ENCODE measurements around the gene THPO. TPM values are rescaled to one million over a fixed set of nuclear protein-coding genes. Genes with fewer than 3 reads are reported as not detected.

The THPO gene
- total and polyA plus RNA-seq, 2 donors (not counting 1 experiment from before 2014, with no cell fraction given), result not detected

DNA sequence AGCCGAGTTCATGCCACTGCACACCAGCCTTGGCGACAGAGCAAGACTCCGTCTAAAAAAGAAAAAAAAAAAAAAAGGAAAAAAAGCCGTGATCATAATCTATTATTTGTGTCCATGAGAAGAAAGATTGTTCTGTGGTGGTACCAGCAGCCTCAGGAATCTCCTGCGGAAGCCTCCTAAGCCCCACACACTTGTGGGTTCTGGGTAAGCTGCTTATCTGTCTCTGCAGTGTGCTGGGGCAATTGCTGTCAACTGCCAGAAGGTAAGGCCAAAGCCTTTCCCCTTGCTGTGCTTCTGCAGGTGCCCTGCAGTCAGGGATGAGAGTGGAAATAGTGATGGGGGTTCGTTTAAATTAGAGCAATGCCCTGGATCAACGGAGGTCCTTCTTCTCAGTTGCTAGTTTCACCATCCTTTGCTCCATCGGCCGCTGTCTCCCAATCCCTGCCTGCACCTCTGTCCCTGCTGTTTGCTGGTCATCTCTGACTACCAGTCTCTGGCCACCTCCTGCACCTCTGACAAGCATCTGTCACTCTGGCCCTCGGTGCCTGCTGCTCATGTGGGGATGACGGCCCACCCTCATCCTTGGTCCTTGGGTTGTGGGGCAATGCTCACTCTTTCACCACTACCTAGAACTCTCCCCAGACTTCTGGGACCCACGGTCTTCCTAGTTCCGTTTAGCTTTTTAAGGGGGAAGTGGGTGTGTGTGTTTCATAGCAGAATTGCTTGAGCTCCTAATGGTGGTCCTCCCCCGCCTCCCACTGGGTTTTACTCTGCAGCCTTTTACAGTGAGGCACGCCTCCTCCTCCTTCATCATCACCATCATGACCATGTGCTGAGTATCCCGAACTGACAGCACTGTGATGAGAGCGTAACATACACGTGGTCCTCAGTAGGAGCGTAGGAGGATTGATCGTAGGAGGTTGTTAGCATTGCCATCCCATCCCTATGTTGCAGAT is 27.3 kb upstream of the THPO start:
- no peak overlapping the region for H3K4me3 ChIP-seq (ENCODE audit: control extremely low read depth in 1 of 5, extremely low read depth in 1 of 5, insufficient read depth in 1 of 5, low read depth in 2 of 5, low read length in 4 of 5)
- Mint-ChIP-seq H3K27me3 (peaks cover 25% of the 10 kb centered on the region), H3K27ac (no peak overlapping the region), H3K4me3 (no peak overlapping the region), H3K9me3 (ENCODE audit: insufficient read depth) (no peaks in the 10 kb centered on the region), H3K4me1 (no peaks in the 10 kb centered on the region)
- no peaks in the 10 kb centered on the region for H3K4me1 ChIP-seq (ENCODE audit: control insufficient read depth in 2 of 2, insufficient read depth in 2 of 2, low read length in 2 of 2)
- H3K36me3 ChIP-seq (replicated peaks in 1 of 2; ENCODE audit: control extremely low read depth in 1 of 2, control insufficient read depth in 1 of 2, extremely low read depth in 1 of 2, insufficient read depth in 2 of 2, low read length in 1 of 2), result no peaks in the 10 kb centered on the region
- peaks cover 0 to 6% (median 0%) of the 10 kb centered on the region in 4 experiments for H3K27me3 ChIP-seq (replicated peaks in 1 of 4; ENCODE audit: control extremely low read depth in 1 of 4, control insufficient read depth in 3 of 4, insufficient read depth in 4 of 4, low read length in 3 of 4)
- no peak overlapping the region for H3K9ac ChIP-seq (ENCODE audit: low read length)
- H3K27ac ChIP-seq (ENCODE audit: low read length in 2 of 2), result no peak overlapping the region
- ChIA-PET CTCF (interaction anchor here (0.6 kb wide), 1 partner anchor 1587 kb away, joined by 3 read pairs; no protein-coding TSS in a partner anchor), POLR2A (no interaction called here)
- TF ChIP-seq, protein P1, sequence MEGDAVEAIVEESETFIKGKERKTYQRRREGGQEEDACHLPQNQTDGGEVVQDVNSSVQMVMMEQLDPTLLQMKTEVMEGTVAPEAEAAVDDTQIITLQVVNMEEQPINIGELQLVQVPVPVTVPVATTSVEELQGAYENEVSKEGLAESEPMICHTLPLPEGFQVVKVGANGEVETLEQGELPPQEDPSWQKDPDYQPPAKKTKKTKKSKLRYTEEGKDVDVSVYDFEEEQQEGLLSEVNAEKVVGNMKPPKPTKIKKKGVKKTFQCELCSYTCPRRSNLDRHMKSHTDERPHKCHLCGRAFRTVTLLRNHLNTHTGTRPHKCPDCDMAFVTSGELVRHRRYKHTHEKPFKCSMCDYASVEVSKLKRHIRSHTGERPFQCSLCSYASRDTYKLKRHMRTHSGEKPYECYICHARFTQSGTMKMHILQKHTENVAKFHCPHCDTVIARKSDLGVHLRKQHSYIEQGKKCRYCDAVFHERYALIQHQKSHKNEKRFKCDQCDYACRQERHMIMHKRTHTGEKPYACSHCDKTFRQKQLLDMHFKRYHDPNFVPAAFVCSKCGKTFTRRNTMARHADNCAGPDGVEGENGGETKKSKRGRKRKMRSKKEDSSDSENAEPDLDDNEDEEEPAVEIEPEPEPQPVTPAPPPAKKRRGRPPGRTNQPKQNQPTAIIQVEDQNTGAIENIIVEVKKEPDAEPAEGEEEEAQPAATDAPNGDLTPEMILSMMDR (IDR thresholded peaks at IDR 0.05), result no peak
- no peak for TF ChIP-seq EZH2 (IDR thresholded peaks at IDR 0.05; ENCODE audit: borderline replicate concordance, insufficient read depth, low read depth, low read length, poor library complexity, severe bottlenecking)
- ATAC-seq (ENCODE audit: low read depth) (no peak), DNase-seq (no peak)
- 72% methylated on average over 11 of the region's 20 CpGs for WGBS (ENCODE audit: insufficient coverage)
- H4K20me1 ChIP-seq (ENCODE audit: control insufficient read depth, insufficient read depth, low read length, poor library complexity, severe bottlenecking), result no peaks in the 10 kb centered on the region
- intact Hi-C loops (cut with micrococcal nuclease), result no loop called here
- H3K79me2 ChIP-seq (ENCODE audit: control insufficient read depth, insufficient read depth, low read length), result no peaks in the 10 kb centered on the region
- H2AFZ ChIP-seq (ENCODE audit: insufficient read depth, low read depth, low read length, poor library complexity, severe bottlenecking), result no peak overlapping the region
- no peak overlapping the region for H3K4me2 ChIP-seq (replicated peaks; ENCODE audit: low read depth, low read length, poor library complexity, severe bottlenecking)
- no peaks in the 10 kb centered on the region for H3K9me3 ChIP-seq (ENCODE audit: control extremely low read depth in 1 of 3, control insufficient read depth in 2 of 3, insufficient read depth in 1 of 3, low read length in 2 of 3)

GRCh38 chr3:184399410-184399809 is 21.4 kb upstream of the THPO start:
- intact Hi-C loops (cut with micrococcal nuclease), result no loop called here
- peaks cover 0 to 9% (median 0%) of the 10 kb centered on the region in 4 experiments for H3K27me3 ChIP-seq (replicated peaks in 1 of 4; ENCODE audit: control extremely low read depth in 1 of 4, control insufficient read depth in 3 of 4, insufficient read depth in 4 of 4, low read length in 3 of 4)
- H3K27ac ChIP-seq (ENCODE audit: low read length in 2 of 2), result no peak overlapping the region
- ATAC-seq (ENCODE audit: low read depth), result no peak
- H3K4me2 ChIP-seq (replicated peaks; ENCODE audit: low read depth, low read length, poor library complexity, severe bottlenecking), result no peak overlapping the region
- H3K9ac ChIP-seq (ENCODE audit: low read length), result no peak overlapping the region
- no peak overlapping the region for H3K4me3 Mint-ChIP-seq
- no peaks in the 10 kb centered on the region for H4K20me1 ChIP-seq (ENCODE audit: control insufficient read depth, insufficient read depth, low read length, poor library complexity, severe bottlenecking)
- DNase-seq, result no peak
- no peaks in the 10 kb centered on the region for H3K9me3 Mint-ChIP-seq (ENCODE audit: insufficient read depth)
- WGBS (ENCODE audit: insufficient coverage), result 40% methylated on average over 2 of the region's 9 CpGs
- no peak overlapping the region for H2AFZ ChIP-seq (ENCODE audit: insufficient read depth, low read depth, low read length, poor library complexity, severe bottlenecking)
- no peaks in the 10 kb centered on the region for H3K79me2 ChIP-seq (ENCODE audit: control insufficient read depth, insufficient read depth, low read length)
- TF ChIP-seq, protein P1 (IDR thresholded peaks at IDR 0.05), result no peak
- no peak for TF ChIP-seq EZH2 (IDR thresholded peaks at IDR 0.05; ENCODE audit: borderline replicate concordance, insufficient read depth, low read depth, low read length, poor library complexity, severe bottlenecking)
- no peaks in the 10 kb centered on the region for H3K4me1 Mint-ChIP-seq
- H3K9me3 ChIP-seq (ENCODE audit: control extremely low read depth in 1 of 3, control insufficient read depth in 2 of 3, insufficient read depth in 1 of 3, low read length in 2 of 3), result no peaks in the 10 kb centered on the region
- POLR2A ChIA-PET, result no interaction called here
- H3K4me1 ChIP-seq (ENCODE audit: control insufficient read depth in 2 of 2, insufficient read depth in 2 of 2, low read length in 2 of 2), result no peaks in the 10 kb centered on the region
- no peak overlapping the region for H3K27ac Mint-ChIP-seq
- no peaks in the 10 kb centered on the region for H3K36me3 ChIP-seq (replicated peaks in 1 of 2; ENCODE audit: control extremely low read depth in 1 of 2, control insufficient read depth in 1 of 2, extremely low read depth in 1 of 2, insufficient read depth in 2 of 2, low read length in 1 of 2)
- CTCF ChIA-PET, result no interaction called here
- H3K4me3 ChIP-seq (ENCODE audit: control extremely low read depth in 1 of 5, extremely low read depth in 1 of 5, insufficient read depth in 1 of 5, low read depth in 2 of 5, low read length in 4 of 5), result no peak overlapping the region
- H3K27me3 Mint-ChIP-seq, result peaks cover 39% of the 10 kb centered on the region
